T-cell (primary cell): ENCODE measurements around the gene STXBP5L. TPM values are rescaled to one million over a fixed set of nuclear protein-coding genes. Genes with fewer than 3 reads are reported as not detected.
"Not testable (repeated sequence)": the region's sequence is repeated elsewhere in the genome, so short reads cannot be mapped to it uniquely, and the experiment has no call there.

Experiments used
- ATAC-seq, 4 experiments: fragments of 200-7000 bp in 3 of 4; fragments of 150-1000 bp in 1 of 4; cut with Tn5 transposase; replicated peaks in 1 of 4; 1 replicate in 3 of 4; 2 replicates in 1 of 4; pipeline ENCODE4 v1.10.0; 2021; ENCODE audit warnings: moderate library complexity in 3 of 4, mild to moderate bottlenecking in 2 of 4, moderate number of reproducible peaks in 1 of 4
- CTCF ChIA-PET, 2 donors: fragments of 300-600 bp; sonication (Branson Sonifier 250); formaldehyde crosslinking; loops; one replicate each; lab custom pipeline; 2022; ENCODE audit warnings: antibody characterized with exemption in 2 of 2; lab: Charles Lee
- POLR2A ChIA-PET, 2 donors: fragments of 300-600 bp; sonication (Branson Sonifier 250); formaldehyde crosslinking; loops; one replicate each; lab custom pipeline; 2022; ENCODE audit warnings: antibody characterized with exemption in 2 of 2; lab: Charles Lee
- DNase-seq, 35 experiments: peaks; one replicate each; pipeline versions ENCODE4 v3.0.0 to v3.0.0-alpha.2; 2013 to 2023
- H3K27ac ChIP-seq: one replicate; pipeline ENCODE4 v1.5.1; 2013; ENCODE audit warnings: low read length
- H3K27me3 ChIP-seq, 2 experiments: replicated peaks in 1 of 2; 1 replicate in 1 of 2; 2 replicates in 1 of 2; pipeline versions ENCODE4 v1.6.1 to v1.7.0; 2013; ENCODE audit warnings: low read length in 1 of 2, mixed read lengths in 1 of 2; ENCODE audit not compliant: control insufficient read depth in 2 of 2, insufficient read depth in 2 of 2; ENCODE audit errors: extremely low read depth in 1 of 2
- H3K36me3 ChIP-seq, 2 donors: 1 replicate in 1 of 2; 2 replicates in 1 of 2; pipeline versions ENCODE4 v1.6.1 to v1.7.0; 2013; ENCODE audit warnings: low read length in 1 of 2; ENCODE audit not compliant: control insufficient read depth in 2 of 2, insufficient read depth in 1 of 2; ENCODE audit errors: extremely low read depth in 1 of 2
- H3K4me1 ChIP-seq, 2 experiments: 1 replicate in 1 of 2; 2 replicates in 1 of 2; pipeline versions ENCODE4 v1.6.1 to v1.7.0; 2013; ENCODE audit warnings: low read length in 2 of 2, mixed read lengths in 1 of 2; ENCODE audit not compliant: insufficient read depth in 2 of 2, control insufficient read depth in 1 of 2; ENCODE audit errors: extremely low read depth in 1 of 2
- H3K4me3 ChIP-seq, 2 donors: 1 replicate in 1 of 2; 2 replicates in 1 of 2; pipeline versions ENCODE4 v1.5.1 to v1.7.0; 2013; ENCODE audit warnings: mild to moderate bottlenecking in 2 of 2, low read length in 1 of 2, moderate library complexity in 1 of 2; ENCODE audit not compliant: control insufficient read depth in 1 of 2; ENCODE audit errors: extremely low read depth in 1 of 2
- H3K9me3 ChIP-seq: 2 replicates; pipeline ENCODE4 v1.7.0; 2013
- H3K27ac Mint-ChIP-seq, 2 donors: one replicate each; pipeline ENCODE4 v1.8.0; 2020 to 2021; ENCODE audit warnings: mild to moderate bottlenecking in 2 of 2, mixed read lengths in 2 of 2
- H3K27me3 Mint-ChIP-seq, 2 donors: one replicate each; pipeline ENCODE4 v1.8.0; 2021 to 2022; ENCODE audit warnings: mixed read lengths in 2 of 2
- H3K36me3 Mint-ChIP-seq: one replicate; pipeline ENCODE4 v1.8.0; 2021; ENCODE audit warnings: mixed read lengths
- H3K4me1 Mint-ChIP-seq, 3 donors: one replicate each; pipeline ENCODE4 v1.8.0; 2020 to 2022; ENCODE audit warnings: mixed read lengths in 3 of 3, mild to moderate bottlenecking in 1 of 3
- H3K4me3 Mint-ChIP-seq, 3 donors: one replicate each; pipeline ENCODE4 v1.8.0; 2020 to 2022; ENCODE audit warnings: mild to moderate bottlenecking in 3 of 3, mixed read lengths in 3 of 3, moderate library complexity in 3 of 3
- H3K9me3 Mint-ChIP-seq, 3 donors: one replicate each; pipeline ENCODE4 v1.8.0; 2020 to 2022; ENCODE audit warnings: mixed read lengths in 3 of 3
- WGBS: methylation state at CpG from one replicate; pipeline ENCODE4 v1.1.5; 2013; ENCODE audit warnings: missing lambda C conversion rate; ENCODE audit not compliant: insufficient coverage; 5-methylcytosine and 5-hydroxymethylcytosine counted together
- total RNA-seq, 35 experiments: library from RNA in 6 of 35; stranded (reverse) in 6 of 35; fragments of 120-200 nt in 1 of 35; gene quantifications; one replicate each; pipeline versions ENCODE4 v1.2.1 to v1.2.4 and lab custom pipeline; 2013 to 2026

Gene STXBP5L
- total RNA-seq, 5 donors from 2014 or later (not counting 1 experiment from before 2014, with no cell fraction given), result not detected

DNA sequence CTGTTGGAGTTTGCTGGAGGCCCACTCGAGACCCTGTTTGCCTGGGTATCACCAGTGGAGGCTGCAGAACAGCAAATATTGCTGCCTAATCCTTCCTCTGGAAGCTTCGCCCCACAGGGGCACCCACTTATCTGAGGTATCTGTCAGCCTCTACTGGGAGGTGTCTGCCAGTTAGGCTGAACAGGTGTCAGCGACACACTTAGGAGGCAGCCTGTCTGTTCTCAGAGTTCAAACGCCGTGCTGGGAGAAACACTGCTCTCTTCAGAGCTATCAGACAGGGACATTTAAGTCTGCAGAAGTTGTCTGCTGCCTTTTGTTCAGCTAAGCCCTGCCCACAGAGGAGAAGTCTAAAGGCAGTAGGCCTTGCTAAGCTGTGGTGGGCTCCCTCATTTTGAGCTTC lies 448.0 kb downstream of the STXBP5L start:
- H3K4me1 ChIP-seq, H3K4me3 Mint-ChIP-seq, H3K4me3 ChIP-seq, H3K27ac ChIP-seq, H3K27ac Mint-ChIP-seq, POLR2A ChIA-PET, H3K27me3 ChIP-seq, H3K36me3 Mint-ChIP-seq, H3K9me3 ChIP-seq, CTCF ChIA-PET, H3K4me1 Mint-ChIP-seq, DNase-seq, ATAC-seq, H3K36me3 ChIP-seq: not testable (repeated sequence)
- 77% methylated on average over 5 of the region's 5 CpGs for WGBS
- H3K27me3 Mint-ChIP-seq, result peaks cover 0 to 12% of the 10 kb centered on the region in 2 donors
- peaks cover 18 to 33% (median 29%) of the 10 kb centered on the region in 3 donors for H3K9me3 Mint-ChIP-seq

DNA sequence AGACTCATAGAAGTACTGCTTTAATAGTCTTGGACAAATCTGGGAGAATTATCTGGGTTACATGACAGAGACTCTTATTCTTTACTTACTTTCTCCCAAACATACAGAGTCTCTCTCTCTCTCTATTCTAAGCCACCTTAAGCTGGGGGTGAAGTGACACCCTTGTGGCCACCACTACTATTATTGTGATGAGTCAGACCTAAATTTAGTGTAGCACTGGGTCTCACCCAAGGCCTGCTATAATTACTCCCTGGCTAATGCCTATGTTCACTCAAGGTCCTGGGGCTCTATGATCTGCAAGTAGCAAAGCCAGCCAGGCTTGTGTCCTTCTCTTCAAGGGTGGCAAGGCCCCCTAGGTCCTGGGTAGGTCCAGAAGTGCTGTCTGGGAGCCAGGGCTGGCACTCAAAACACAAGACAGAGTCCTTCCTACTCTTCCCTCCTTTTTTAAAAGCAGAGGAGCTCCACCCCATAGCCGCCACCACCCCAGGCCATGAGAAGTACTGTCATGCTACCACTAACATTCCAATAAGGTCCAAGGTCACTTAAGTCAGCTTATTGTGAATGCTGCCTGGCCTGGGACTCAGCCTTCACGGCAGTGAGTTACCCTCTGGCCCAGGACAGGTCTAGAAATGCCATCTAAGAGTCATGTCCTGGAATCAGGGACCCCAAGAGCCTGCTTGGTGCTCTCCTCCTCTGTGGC lies 454.2 kb downstream of the STXBP5L start:
- H3K9me3 Mint-ChIP-seq, result peaks cover 11 to 20% (median 14%) of the 10 kb centered on the region in 3 donors
- H3K36me3 Mint-ChIP-seq, result no peaks in the 10 kb centered on the region
- H3K27ac Mint-ChIP-seq, result no peak overlapping the region
- H3K4me3 Mint-ChIP-seq, result no peak overlapping the region
- Histone ChIP-seq H3K4me1 (no peaks in the 10 kb centered on the region), H3K27me3 (peaks cover 0 to 3% of the 10 kb centered on the region in 2 experiments), H3K9me3 (no peaks in the 10 kb centered on the region), H3K4me3 (no peak overlapping the region), H3K27ac (no peak overlapping the region), H3K36me3 (no peaks in the 10 kb centered on the region)
- POLR2A ChIA-PET, result no interaction called here
- DNase-seq (no peak), ATAC-seq (no peak)
- WGBS, result 30% methylated on average over 1 of the region's 2 CpGs
- CTCF ChIA-PET, result no interaction called here
- H3K27me3 Mint-ChIP-seq, result peaks cover 0 to 6% of the 10 kb centered on the region in 2 donors
- no peaks in the 10 kb centered on the region for H3K4me1 Mint-ChIP-seq

- CTCF ChIA-PET, H3K36me3 Mint-ChIP-seq, H3K4me1 ChIP-seq, H3K9me3 ChIP-seq, H3K4me3 ChIP-seq, H3K27me3 ChIP-seq, H3K27ac Mint-ChIP-seq, H3K36me3 ChIP-seq, H3K27ac ChIP-seq, H3K4me3 Mint-ChIP-seq, ATAC-seq, H3K4me1 Mint-ChIP-seq, DNase-seq, POLR2A ChIA-PET: not testable (repeated sequence)
- Mint-ChIP-seq H3K9me3 (peaks cover 0 to 10% (median 8%) of the 10 kb centered on the region in 3 donors), H3K27me3 (peaks cover 0 to 14% of the 10 kb centered on the region in 2 donors)
- no CpG with 5 or more reads among the region's 3 CpGs for WGBS
These were observed 480.3 kb downstream of the STXBP5L start for GRCh38 chr3:121388308-121388707.

- H3K9me3 Mint-ChIP-seq, ATAC-seq, H3K27ac ChIP-seq, H3K4me3 Mint-ChIP-seq, H3K4me1 Mint-ChIP-seq, H3K27me3 ChIP-seq, H3K9me3 ChIP-seq, H3K4me1 ChIP-seq, H3K36me3 ChIP-seq, H3K36me3 Mint-ChIP-seq, CTCF ChIA-PET, POLR2A ChIA-PET, DNase-seq, H3K27ac Mint-ChIP-seq, H3K4me3 ChIP-seq: not testable (repeated sequence)
- H3K27me3 Mint-ChIP-seq, result peaks cover 13 to 28% of the 10 kb centered on the region in 2 donors
- no CpG with 5 or more reads among the region's 1 CpG for WGBS
These were observed 488.0 kb downstream of the STXBP5L start for GRCh38 chr3:121395967-121396366.

DNA sequence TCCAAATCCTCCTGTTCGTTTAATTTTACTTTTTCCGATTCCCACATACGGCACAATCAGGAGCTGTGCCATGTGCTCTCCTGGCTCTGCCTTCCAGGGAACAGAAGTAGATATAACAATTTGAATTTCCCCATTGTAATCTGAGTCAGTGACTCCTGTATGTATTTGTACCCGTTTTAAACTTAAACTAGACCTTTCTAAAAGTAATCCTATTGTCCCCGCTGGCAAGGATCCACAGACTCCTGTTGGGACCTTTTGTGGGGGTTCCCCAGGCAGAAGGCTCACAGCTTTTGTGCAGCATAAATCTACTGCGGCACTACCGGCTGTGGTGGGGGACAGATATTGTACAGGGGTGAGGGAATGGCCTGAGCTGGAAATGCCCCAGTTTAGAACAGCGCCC lies 490.0 kb downstream of the STXBP5L start:
- H3K36me3 ChIP-seq, H3K4me3 Mint-ChIP-seq, H3K9me3 Mint-ChIP-seq, H3K4me1 Mint-ChIP-seq, POLR2A ChIA-PET, H3K27ac ChIP-seq, H3K27ac Mint-ChIP-seq, ATAC-seq, H3K27me3 ChIP-seq, H3K4me3 ChIP-seq, H3K4me1 ChIP-seq, DNase-seq, H3K9me3 ChIP-seq, H3K36me3 Mint-ChIP-seq: not testable (repeated sequence)
- WGBS, result 82% methylated on average over 3 of the region's 8 CpGs
- H3K27me3 Mint-ChIP-seq, result peaks cover 13 to 26% of the 10 kb centered on the region in 2 donors
- CTCF ChIA-PET, result interaction anchor here in 1 of 2 donors (0.6 kb wide), 1 partner anchor 21 kb away, joined by 3 read pairs; no protein-coding TSS in a partner anchor

DNA sequence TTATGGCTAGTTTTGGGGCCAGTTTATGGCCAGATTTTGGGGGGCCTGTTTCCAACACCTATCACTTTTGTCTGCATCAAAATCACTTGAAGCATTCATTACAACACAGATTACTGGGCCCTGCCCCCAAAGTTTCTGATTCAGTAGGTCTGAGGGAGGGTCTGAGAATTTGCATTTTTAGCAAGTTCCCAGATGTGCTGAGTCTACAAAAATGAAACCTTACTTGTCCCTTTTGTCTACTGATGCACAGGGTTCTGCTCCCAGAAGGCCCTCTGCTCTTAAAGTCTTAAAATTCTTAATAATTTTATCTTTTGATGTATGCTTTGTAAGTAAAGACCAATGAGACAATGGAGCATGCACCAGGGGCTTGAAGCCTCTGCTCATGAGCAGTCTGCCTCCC lies 491.8 kb downstream of the STXBP5L start:
- no peaks in the 10 kb centered on the region for H3K36me3 ChIP-seq
- Mint-ChIP-seq H3K4me3 (no peak overlapping the region), H3K27me3 (peaks cover 13 to 18% of the 10 kb centered on the region in 2 donors), H3K36me3 (no peaks in the 10 kb centered on the region), H3K9me3 (no peaks in the 10 kb centered on the region), H3K4me1 (no peaks in the 10 kb centered on the region), H3K27ac (no peak overlapping the region)
- POLR2A ChIA-PET, result no interaction called here
- no peak overlapping the region for H3K4me3 ChIP-seq
- H3K9me3 ChIP-seq, result no peaks in the 10 kb centered on the region
- H3K4me1 ChIP-seq, result no peaks in the 10 kb centered on the region
- ATAC-seq, result no peak
- CTCF ChIA-PET, result no interaction called here
- H3K27me3 ChIP-seq, result peaks cover 0 to 3% of the 10 kb centered on the region in 2 experiments
- no peak for DNase-seq
- no peak overlapping the region for H3K27ac ChIP-seq
